GM23338 (cell line): ENCODE measurements around the gene RASEF.

ENCODE experiments used
- CREB1 ChIP-seq: fragments of 250-450 bp; sonication (Bioruptor Pico); IDR thresholded peaks from 2 replicates; pipeline ENCODE4 v1.5.0; 2020; ENCODE audit warnings: low read depth, mild to moderate bottlenecking, moderate library complexity
- EZH2 ChIP-seq: fragments of 200-600 bp; sonication (generic); IDR thresholded peaks from one replicate; pipeline ENCODE4 v1.8.0; 2017; ENCODE audit warnings: antibody characterized with exemption, mild to moderate bottlenecking, low read depth; ENCODE audit not compliant: unreplicated experiment
- EZH2phosphoT487 ChIP-seq: fragments of 200-600 bp; sonication (generic); IDR thresholded peaks from one replicate; pipeline ENCODE4 v1.8.1; 2018; ENCODE audit warnings: antibody characterized with exemption; ENCODE audit not compliant: unreplicated experiment
- JUNB ChIP-seq: IDR thresholded peaks from one replicate; pipeline ENCODE4 v1.6.1; 2016; ENCODE audit warnings: antibody characterized with exemption; ENCODE audit not compliant: unreplicated experiment
- NANOG ChIP-seq: IDR thresholded peaks from 2 replicates; pipeline ENCODE4 v1.6.1; 2016; ENCODE audit warnings: antibody characterized with exemption, borderline replicate concordance
- POLR2AphosphoS5 ChIP-seq: IDR thresholded peaks from 2 replicates; pipeline ENCODE4 v1.6.1; 2016; ENCODE audit warnings: antibody characterized with exemption, low read depth
- STAT1 ChIP-seq: IDR thresholded peaks from one replicate; pipeline ENCODE4 v1.6.1; 2016; ENCODE audit warnings: antibody characterized with exemption; ENCODE audit not compliant: unreplicated experiment
- ZNF114 ChIP-seq: fragments of 250-450 bp; sonication (Bioruptor Pico); IDR thresholded peaks from 2 replicates; pipeline ENCODE4 v1.5.0; 2020; ENCODE audit warnings: mild to moderate bottlenecking, moderate library complexity
- ZNF331 ChIP-seq: fragments of 250-450 bp; sonication (Bioruptor Pico); IDR thresholded peaks from 2 replicates; pipeline ENCODE4 v1.5.0; 2020; ENCODE audit warnings: low read depth, mild to moderate bottlenecking, moderate library complexity
- TF ChIP-seq, protein P1 (sequence below), 2 experiments: fragments of 200-600 bp in 1 of 2; sonication (generic) in 1 of 2; conservative IDR thresholded peaks; 2 replicates each; pipeline versions ENCODE4 v1.5.1 to v1.6.1; 2016 to 2017; ENCODE audit warnings: antibody characterized with exemption in 2 of 2, low read depth in 2 of 2, mild to moderate bottlenecking in 2 of 2, moderate library complexity in 1 of 2
- TF ChIP-seq, protein P2 (sequence below): IDR thresholded peaks from one replicate; pipeline ENCODE4 v1.6.1; 2018; ENCODE audit warnings: antibody characterized with exemption; ENCODE audit not compliant: unreplicated experiment
- TF ChIP-seq, protein P3 (sequence below): IDR thresholded peaks from 2 replicates; pipeline ENCODE4 v1.6.1; 2016; ENCODE audit warnings: antibody characterized with exemption
- TF ChIP-seq, protein P4 (sequence below): fragments of 250-450 bp; sonication (Bioruptor Pico); IDR thresholded peaks from 2 replicates; pipeline ENCODE4 v1.5.0; 2020; ENCODE audit warnings: mild to moderate bottlenecking, moderate library complexity

DNA sequence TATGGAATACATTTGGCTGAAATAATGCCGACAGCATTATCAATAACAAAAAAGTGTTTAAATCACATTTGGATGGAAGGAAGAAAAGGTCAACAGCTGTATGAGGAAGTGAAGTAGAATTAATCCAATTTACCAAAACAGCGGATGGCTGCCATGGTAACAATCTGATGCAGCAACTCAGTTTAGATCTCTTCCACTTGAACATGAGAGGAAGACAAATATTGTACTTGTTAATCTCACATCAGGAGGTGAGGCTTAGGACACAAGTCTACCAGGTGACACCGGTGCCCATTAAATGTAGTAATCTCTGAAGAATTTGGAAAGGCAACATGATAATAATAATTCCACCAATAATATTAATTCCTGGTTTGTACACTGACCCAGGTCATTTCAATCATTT lies 2.4 kb downstream of the RASEF start:
- TF ChIP-seq, protein P1, sequence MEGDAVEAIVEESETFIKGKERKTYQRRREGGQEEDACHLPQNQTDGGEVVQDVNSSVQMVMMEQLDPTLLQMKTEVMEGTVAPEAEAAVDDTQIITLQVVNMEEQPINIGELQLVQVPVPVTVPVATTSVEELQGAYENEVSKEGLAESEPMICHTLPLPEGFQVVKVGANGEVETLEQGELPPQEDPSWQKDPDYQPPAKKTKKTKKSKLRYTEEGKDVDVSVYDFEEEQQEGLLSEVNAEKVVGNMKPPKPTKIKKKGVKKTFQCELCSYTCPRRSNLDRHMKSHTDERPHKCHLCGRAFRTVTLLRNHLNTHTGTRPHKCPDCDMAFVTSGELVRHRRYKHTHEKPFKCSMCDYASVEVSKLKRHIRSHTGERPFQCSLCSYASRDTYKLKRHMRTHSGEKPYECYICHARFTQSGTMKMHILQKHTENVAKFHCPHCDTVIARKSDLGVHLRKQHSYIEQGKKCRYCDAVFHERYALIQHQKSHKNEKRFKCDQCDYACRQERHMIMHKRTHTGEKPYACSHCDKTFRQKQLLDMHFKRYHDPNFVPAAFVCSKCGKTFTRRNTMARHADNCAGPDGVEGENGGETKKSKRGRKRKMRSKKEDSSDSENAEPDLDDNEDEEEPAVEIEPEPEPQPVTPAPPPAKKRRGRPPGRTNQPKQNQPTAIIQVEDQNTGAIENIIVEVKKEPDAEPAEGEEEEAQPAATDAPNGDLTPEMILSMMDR (conservative IDR thresholded peaks at IDR 0.05; ENCODE audit: low read depth in 2 of 2) = no peak
- TF ChIP-seq JUNB (no peak), EZH2 (no peak), EZH2phosphoT487 (no peak), NANOG (no peak), CREB1 (CRISPR knock-in tag) (no peak), POLR2AphosphoS5 (no peak), ZNF114 (CRISPR knock-in tag) (no peak), ZNF331 (CRISPR knock-in tag) (no peak), STAT1 (no peak)
- TF ChIP-seq, protein P2, sequence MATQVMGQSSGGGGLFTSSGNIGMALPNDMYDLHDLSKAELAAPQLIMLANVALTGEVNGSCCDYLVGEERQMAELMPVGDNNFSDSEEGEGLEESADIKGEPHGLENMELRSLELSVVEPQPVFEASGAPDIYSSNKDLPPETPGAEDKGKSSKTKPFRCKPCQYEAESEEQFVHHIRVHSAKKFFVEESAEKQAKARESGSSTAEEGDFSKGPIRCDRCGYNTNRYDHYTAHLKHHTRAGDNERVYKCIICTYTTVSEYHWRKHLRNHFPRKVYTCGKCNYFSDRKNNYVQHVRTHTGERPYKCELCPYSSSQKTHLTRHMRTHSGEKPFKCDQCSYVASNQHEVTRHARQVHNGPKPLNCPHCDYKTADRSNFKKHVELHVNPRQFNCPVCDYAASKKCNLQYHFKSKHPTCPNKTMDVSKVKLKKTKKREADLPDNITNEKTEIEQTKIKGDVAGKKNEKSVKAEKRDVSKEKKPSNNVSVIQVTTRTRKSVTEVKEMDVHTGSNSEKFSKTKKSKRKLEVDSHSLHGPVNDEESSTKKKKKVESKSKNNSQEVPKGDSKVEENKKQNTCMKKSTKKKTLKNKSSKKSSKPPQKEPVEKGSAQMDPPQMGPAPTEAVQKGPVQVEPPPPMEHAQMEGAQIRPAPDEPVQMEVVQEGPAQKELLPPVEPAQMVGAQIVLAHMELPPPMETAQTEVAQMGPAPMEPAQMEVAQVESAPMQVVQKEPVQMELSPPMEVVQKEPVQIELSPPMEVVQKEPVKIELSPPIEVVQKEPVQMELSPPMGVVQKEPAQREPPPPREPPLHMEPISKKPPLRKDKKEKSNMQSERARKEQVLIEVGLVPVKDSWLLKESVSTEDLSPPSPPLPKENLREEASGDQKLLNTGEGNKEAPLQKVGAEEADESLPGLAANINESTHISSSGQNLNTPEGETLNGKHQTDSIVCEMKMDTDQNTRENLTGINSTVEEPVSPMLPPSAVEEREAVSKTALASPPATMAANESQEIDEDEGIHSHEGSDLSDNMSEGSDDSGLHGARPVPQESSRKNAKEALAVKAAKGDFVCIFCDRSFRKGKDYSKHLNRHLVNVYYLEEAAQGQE = no peak
- TF ChIP-seq, protein P3, sequence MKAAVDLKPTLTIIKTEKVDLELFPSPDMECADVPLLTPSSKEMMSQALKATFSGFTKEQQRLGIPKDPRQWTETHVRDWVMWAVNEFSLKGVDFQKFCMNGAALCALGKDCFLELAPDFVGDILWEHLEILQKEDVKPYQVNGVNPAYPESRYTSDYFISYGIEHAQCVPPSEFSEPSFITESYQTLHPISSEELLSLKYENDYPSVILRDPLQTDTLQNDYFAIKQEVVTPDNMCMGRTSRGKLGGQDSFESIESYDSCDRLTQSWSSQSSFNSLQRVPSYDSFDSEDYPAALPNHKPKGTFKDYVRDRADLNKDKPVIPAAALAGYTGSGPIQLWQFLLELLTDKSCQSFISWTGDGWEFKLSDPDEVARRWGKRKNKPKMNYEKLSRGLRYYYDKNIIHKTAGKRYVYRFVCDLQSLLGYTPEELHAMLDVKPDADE = no peak
- TF ChIP-seq, protein P4, sequence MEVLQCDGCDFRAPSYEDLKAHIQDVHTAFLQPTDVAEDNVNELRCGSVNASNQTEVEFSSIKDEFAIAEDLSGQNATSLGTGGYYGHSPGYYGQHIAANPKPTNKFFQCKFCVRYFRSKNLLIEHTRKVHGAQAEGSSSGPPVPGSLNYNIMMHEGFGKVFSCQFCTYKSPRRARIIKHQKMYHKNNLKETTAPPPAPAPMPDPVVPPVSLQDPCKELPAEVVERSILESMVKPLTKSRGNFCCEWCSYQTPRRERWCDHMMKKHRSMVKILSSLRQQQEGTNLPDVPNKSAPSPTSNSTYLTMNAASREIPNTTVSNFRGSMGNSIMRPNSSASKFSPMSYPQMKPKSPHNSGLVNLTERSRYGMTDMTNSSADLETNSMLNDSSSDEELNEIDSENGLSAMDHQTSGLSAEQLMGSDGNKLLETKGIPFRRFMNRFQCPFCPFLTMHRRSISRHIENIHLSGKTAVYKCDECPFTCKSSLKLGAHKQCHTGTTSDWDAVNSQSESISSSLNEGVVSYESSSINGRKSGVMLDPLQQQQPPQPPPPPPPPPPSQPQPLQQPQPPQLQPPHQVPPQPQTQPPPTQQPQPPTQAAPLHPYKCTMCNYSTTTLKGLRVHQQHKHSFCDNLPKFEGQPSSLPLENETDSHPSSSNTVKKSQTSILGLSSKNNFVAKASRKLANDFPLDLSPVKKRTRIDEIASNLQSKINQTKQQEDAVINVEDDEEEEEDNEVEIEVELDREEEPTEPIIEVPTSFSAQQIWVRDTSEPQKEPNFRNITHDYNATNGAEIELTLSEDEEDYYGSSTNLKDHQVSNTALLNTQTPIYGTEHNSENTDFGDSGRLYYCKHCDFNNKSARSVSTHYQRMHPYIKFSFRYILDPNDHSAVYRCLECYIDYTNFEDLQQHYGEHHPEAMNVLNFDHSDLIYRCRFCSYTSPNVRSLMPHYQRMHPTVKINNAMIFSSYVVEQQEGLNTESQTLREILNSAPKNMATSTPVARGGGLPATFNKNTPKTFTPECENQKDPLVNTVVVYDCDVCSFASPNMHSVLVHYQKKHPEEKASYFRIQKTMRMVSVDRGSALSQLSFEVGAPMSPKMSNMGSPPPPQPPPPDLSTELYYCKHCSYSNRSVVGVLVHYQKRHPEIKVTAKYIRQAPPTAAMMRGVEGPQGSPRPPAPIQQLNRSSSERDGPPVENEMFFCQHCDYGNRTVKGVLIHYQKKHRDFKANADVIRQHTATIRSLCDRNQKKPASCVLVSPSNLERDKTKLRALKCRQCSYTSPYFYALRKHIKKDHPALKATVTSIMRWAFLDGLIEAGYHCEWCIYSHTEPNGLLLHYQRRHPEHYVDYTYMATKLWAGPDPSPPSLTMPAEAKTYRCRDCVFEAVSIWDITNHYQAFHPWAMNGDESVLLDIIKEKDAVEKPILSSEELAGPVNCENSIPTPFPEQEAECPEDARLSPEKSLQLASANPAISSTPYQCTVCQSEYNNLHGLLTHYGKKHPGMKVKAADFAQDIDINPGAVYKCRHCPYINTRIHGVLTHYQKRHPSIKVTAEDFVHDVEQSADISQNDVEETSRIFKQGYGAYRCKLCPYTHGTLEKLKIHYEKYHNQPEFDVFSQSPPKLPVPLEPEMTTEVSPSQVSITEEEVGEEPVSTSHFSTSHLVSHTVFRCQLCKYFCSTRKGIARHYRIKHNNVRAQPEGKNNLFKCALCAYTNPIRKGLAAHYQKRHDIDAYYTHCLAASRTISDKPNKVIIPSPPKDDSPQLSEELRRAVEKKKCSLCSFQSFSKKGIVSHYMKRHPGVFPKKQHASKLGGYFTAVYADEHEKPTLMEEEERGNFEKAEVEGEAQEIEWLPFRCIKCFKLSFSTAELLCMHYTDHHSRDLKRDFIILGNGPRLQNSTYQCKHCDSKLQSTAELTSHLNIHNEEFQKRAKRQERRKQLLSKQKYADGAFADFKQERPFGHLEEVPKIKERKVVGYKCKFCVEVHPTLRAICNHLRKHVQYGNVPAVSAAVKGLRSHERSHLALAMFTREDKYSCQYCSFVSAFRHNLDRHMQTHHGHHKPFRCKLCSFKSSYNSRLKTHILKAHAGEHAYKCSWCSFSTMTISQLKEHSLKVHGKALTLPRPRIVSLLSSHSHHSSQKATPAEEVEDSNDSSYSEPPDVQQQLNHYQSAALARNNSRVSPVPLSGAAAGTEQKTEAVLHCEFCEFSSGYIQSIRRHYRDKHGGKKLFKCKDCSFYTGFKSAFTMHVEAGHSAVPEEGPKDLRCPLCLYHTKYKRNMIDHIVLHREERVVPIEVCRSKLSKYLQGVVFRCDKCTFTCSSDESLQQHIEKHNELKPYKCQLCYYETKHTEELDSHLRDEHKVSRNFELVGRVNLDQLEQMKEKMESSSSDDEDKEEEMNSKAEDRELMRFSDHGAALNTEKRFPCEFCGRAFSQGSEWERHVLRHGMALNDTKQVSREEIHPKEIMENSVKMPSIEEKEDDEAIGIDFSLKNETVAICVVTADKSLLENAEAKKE (CRISPR knock-in tag) = no peak
